ENCODE results near the gene GSTM1. TPM values are rescaled to one million over a fixed set of nuclear protein-coding genes. Genes with fewer than 3 reads are reported as not detected.
"Not testable (repeated sequence)": the region's sequence is repeated elsewhere in the genome, so short reads cannot be mapped to it uniquely, and the experiment has no call there.

The GSTM1 gene
- total and polyA plus RNA-seq, 4 donors: 0.10 to 36.9 TPM; not detected in 2

GRCh38 chr1:109705411-109705810 lies 17.8 kb downstream of the GSTM1 start:
- TF ChIP-seq CTCF (IDR thresholded peaks at IDR 0.05; ENCODE audit: control extremely low read depth, extremely low read depth): no peak
- peak in 1 of 3 donors; percentile 0 for DNase-seq
- Histone ChIP-seq H3K36me3 (ENCODE audit: control insufficient read depth in 4 of 4, insufficient read depth in 4 of 4, low read length in 4 of 4) (peaks cover 0 to 4% (median 0%) of the 10 kb centered on the region in 4 donors), H3K27me3 (ENCODE audit: control insufficient read depth in 3 of 3, insufficient read depth in 3 of 3, low read length in 2 of 3) (no peaks in the 10 kb centered on the region), H3K9me3 (ENCODE audit: control insufficient read depth in 4 of 4, insufficient read depth in 3 of 4, low read length in 3 of 4) (no peaks in the 10 kb centered on the region), H3K27ac (ENCODE audit: low read depth in 1 of 2, low read length in 1 of 2) (no peak overlapping the region), H3K4me3 (no peak overlapping the region), H3K4me1 (ENCODE audit: control insufficient read depth in 5 of 5, insufficient read depth in 5 of 5, low read length in 5 of 5) (peaks cover 0 to 3% (median 0%) of the 10 kb centered on the region in 5 donors), H3K9ac (ENCODE audit: insufficient read depth in 1 of 2, low read length in 2 of 2) (no peak overlapping the region)
- WGBS, 2 donors: 79 to 93% methylated on average over 4 of the region's 4 CpGs
- no peak for ATAC-seq (ENCODE audit: insufficient read depth, low FRiP score)

- not testable (repeated sequence) for ATAC-seq (ENCODE audit: insufficient read depth, low FRiP score); H3K9me3 ChIP-seq (ENCODE audit: control insufficient read depth in 4 of 4, insufficient read depth in 3 of 4, low read length in 3 of 4); H3K9ac ChIP-seq (ENCODE audit: insufficient read depth in 1 of 2, low read length in 2 of 2); H3K4me1 ChIP-seq (ENCODE audit: control insufficient read depth in 5 of 5, insufficient read depth in 5 of 5, low read length in 5 of 5); H3K27me3 ChIP-seq (ENCODE audit: control insufficient read depth in 3 of 3, insufficient read depth in 3 of 3, low read length in 2 of 3); H3K4me3 ChIP-seq; H3K27ac ChIP-seq (ENCODE audit: low read depth in 1 of 2, low read length in 1 of 2); H3K36me3 ChIP-seq (ENCODE audit: control insufficient read depth in 4 of 4, insufficient read depth in 4 of 4, low read length in 4 of 4)
- peak in 1 of 3 donors; percentile 0 for DNase-seq
- WGBS, 2 donors: 76 to 90% methylated on average over 4 of the region's 4 CpGs
Measured at GRCh38 chr1:109708949-109709348, 21.3 kb downstream of the GSTM1 start.

- not testable (repeated sequence) for H3K27ac ChIP-seq (ENCODE audit: low read depth in 1 of 2, low read length in 1 of 2); H3K9ac ChIP-seq (ENCODE audit: insufficient read depth in 1 of 2, low read length in 2 of 2); H3K9me3 ChIP-seq (ENCODE audit: control insufficient read depth in 4 of 4, insufficient read depth in 3 of 4, low read length in 3 of 4); H3K36me3 ChIP-seq (ENCODE audit: control insufficient read depth in 4 of 4, insufficient read depth in 4 of 4, low read length in 4 of 4); H3K4me3 ChIP-seq; H3K4me1 ChIP-seq (ENCODE audit: control insufficient read depth in 5 of 5, insufficient read depth in 5 of 5, low read length in 5 of 5); ATAC-seq (ENCODE audit: insufficient read depth, low FRiP score); DNase-seq; H3K27me3 ChIP-seq (ENCODE audit: control insufficient read depth in 3 of 3, insufficient read depth in 3 of 3, low read length in 2 of 3)
Measured at GRCh38 chr1:109709822-109710221, 22.2 kb downstream of the GSTM1 start.

- H3K36me3 ChIP-seq (ENCODE audit: control insufficient read depth in 4 of 4, insufficient read depth in 4 of 4, low read length in 4 of 4); H3K9me3 ChIP-seq (ENCODE audit: control insufficient read depth in 4 of 4, insufficient read depth in 3 of 4, low read length in 3 of 4); H3K27ac ChIP-seq (ENCODE audit: low read depth in 1 of 2, low read length in 1 of 2); H3K9ac ChIP-seq (ENCODE audit: insufficient read depth in 1 of 2, low read length in 2 of 2); H3K4me1 ChIP-seq (ENCODE audit: control insufficient read depth in 5 of 5, insufficient read depth in 5 of 5, low read length in 5 of 5); H3K27me3 ChIP-seq (ENCODE audit: control insufficient read depth in 3 of 3, insufficient read depth in 3 of 3, low read length in 2 of 3); H3K4me3 ChIP-seq: not testable (repeated sequence)
- DNase-seq (peak; percentile 69 to 75 (median 71)), ATAC-seq (ENCODE audit: insufficient read depth, low FRiP score) (peak; percentile 34)
- WGBS, 2 donors: 17 to 29% methylated on average over 33 of the region's 33 CpGs
Measured at GRCh38 chr1:109711593-109712320, 24.1 kb downstream of the GSTM1 start, which contains the start of gene GSTM5. Gene GSTM5 (plus strand): TSS chr1:109712251. CDS start chr1:109712313, 62 bp downstream.

- ATAC-seq (ENCODE audit: insufficient read depth, low FRiP score) (no peak), DNase-seq (no peak)
- Histone ChIP-seq H3K36me3 (ENCODE audit: control insufficient read depth in 4 of 4, insufficient read depth in 4 of 4, low read length in 4 of 4) (peaks cover 0 to 2% (median 0%) of the 10 kb centered on the region in 4 donors), H3K9ac (ENCODE audit: insufficient read depth in 1 of 2, low read length in 2 of 2) (no peak overlapping the region), H3K27ac (ENCODE audit: low read depth in 1 of 2, low read length in 1 of 2) (no peak overlapping the region), H3K9me3 (ENCODE audit: control insufficient read depth in 4 of 4, insufficient read depth in 3 of 4, low read length in 3 of 4) (no peaks in the 10 kb centered on the region), H3K4me1 (ENCODE audit: control insufficient read depth in 5 of 5, insufficient read depth in 5 of 5, low read length in 5 of 5) (peaks cover 0 to 3% (median 0%) of the 10 kb centered on the region in 5 donors), H3K27me3 (ENCODE audit: control insufficient read depth in 3 of 3, insufficient read depth in 3 of 3, low read length in 2 of 3) (no peaks in the 10 kb centered on the region), H3K4me3 (no peak overlapping the region)
- no peak for TF ChIP-seq CTCF (IDR thresholded peaks at IDR 0.05; ENCODE audit: control extremely low read depth, extremely low read depth)
- 42 to 49% methylated on average over 22 of the region's 22 CpGs for WGBS, 2 donors
Measured at GRCh38 chr1:109712321-109712864, 24.8 kb downstream of the GSTM1 start.

Data from lung (tissue), 12 donors.